ENCODE data around the gene MUCL3.
"Not testable (repeated sequence)": the region's sequence is repeated elsewhere in the genome, so short reads cannot be mapped to it uniquely, and the experiment has no call there.

The MUCL3 gene

GRCh38 chr6:30900863-30901417, 39.8 kb upstream of the MUCL3 start:
- no peak for TF ChIP-seq CTCF (IDR thresholded peaks at IDR 0.05; ENCODE audit: low read depth, low read length, missing control alignments)
- no peak overlapping the region for H3K4me3 ChIP-seq (ENCODE audit: low read depth, low read length)
- no peak for DNase-seq (ENCODE audit: low read depth)
- in situ Hi-C loops (cut with HindIII; ENCODE audit: low sequenced_read_pairs): no loop called here

- TF ChIP-seq CTCF (IDR thresholded peaks at IDR 0.05; ENCODE audit: low read depth, low read length, missing control alignments): no peak
- no peak overlapping the region for H3K4me3 ChIP-seq (ENCODE audit: low read depth, low read length)
- no peak for DNase-seq (ENCODE audit: low read depth)
- in situ Hi-C loops (cut with HindIII; ENCODE audit: low sequenced_read_pairs): no loop called here
These were observed 39.3 kb upstream of the MUCL3 start for GRCh38 chr6:30901436-30901835.

GRCh38 chr6:30902196-30902595, 38.6 kb upstream of the MUCL3 start:
- H3K4me3 ChIP-seq (ENCODE audit: low read depth, low read length); DNase-seq (ENCODE audit: low read depth); in situ Hi-C loops (cut with HindIII; ENCODE audit: low sequenced_read_pairs): not testable (repeated sequence)

- in situ Hi-C loops (cut with HindIII; ENCODE audit: low sequenced_read_pairs): no loop called here
- TF ChIP-seq CTCF (IDR thresholded peaks at IDR 0.05; ENCODE audit: low read depth, low read length, missing control alignments): no peak
- H3K4me3 ChIP-seq (ENCODE audit: low read depth, low read length): no peak overlapping the region
- no peak for DNase-seq (ENCODE audit: low read depth)
These were observed 38.1 kb upstream of the MUCL3 start for GRCh38 chr6:30902709-30903108.

GRCh38 chr6:30903236-30903635, 37.5 kb upstream of the MUCL3 start:
- no peak for DNase-seq (ENCODE audit: low read depth)
- no peak for TF ChIP-seq CTCF (IDR thresholded peaks at IDR 0.05; ENCODE audit: low read depth, low read length, missing control alignments)
- no peak overlapping the region for H3K4me3 ChIP-seq (ENCODE audit: low read depth, low read length)
- in situ Hi-C loops (cut with HindIII; ENCODE audit: low sequenced_read_pairs): no loop called here

GRCh38 chr6:30907290-30907757, 33.4 kb upstream of the MUCL3 start:
- H3K4me3 ChIP-seq (ENCODE audit: low read depth, low read length): peak overlapping the region; percentile 99
- DNase-seq (ENCODE audit: low read depth); in situ Hi-C loops (cut with HindIII; ENCODE audit: low sequenced_read_pairs): not testable (repeated sequence)

GRCh38 chr6:30907758-30908591, 32.8 kb upstream of the MUCL3 start, which contains the start of gene GTF2H4:
Gene GTF2H4 (plus strand): TSS chr6:30908207.
- H3K4me3 ChIP-seq (ENCODE audit: low read depth, low read length): peak within 1 kb of the TSS; percentile 99
- TF ChIP-seq CTCF (IDR thresholded peaks at IDR 0.05; ENCODE audit: low read depth, low read length, missing control alignments): no peak
- in situ Hi-C loops (cut with HindIII; ENCODE audit: low sequenced_read_pairs): no loop called here
- peak; percentile 98 for DNase-seq (ENCODE audit: low read depth)
